ENCODE data around the gene XIAP. TPM values are rescaled to one million over a fixed set of nuclear protein-coding genes. Genes with fewer than 3 reads are reported as not detected.

The XIAP gene
- total and polyA plus RNA-seq, 9 of the 15 experiments (the other 6 are each of a cell fraction or from before 2014, with no cell fraction given): 5.7 to 40.5 (median 19.8) TPM

- no peak for TF ChIP-seq HNRNPK (IDR thresholded peaks at IDR 0.05; ENCODE audit: low read depth, low read length, poor library complexity, severe bottlenecking)
- TF ChIP-seq, protein P1, sequence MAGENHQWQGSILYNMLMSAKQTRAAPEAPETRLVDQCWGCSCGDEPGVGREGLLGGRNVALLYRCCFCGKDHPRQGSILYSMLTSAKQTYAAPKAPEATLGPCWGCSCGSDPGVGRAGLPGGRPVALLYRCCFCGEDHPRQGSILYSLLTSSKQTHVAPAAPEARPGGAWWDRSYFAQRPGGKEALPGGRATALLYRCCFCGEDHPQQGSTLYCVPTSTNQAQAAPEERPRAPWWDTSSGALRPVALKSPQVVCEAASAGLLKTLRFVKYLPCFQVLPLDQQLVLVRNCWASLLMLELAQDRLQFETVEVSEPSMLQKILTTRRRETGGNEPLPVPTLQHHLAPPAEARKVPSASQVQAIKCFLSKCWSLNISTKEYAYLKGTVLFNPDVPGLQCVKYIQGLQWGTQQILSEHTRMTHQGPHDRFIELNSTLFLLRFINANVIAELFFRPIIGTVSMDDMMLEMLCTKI (IDR thresholded peaks at IDR 0.05; ENCODE audit: partially characterized antibody): no peak
- TF ChIP-seq ZNF707 (CRISPR knock-in tag; conservative IDR thresholded peaks at IDR 0.05): no peak
- no peak for TF ChIP-seq PCBP1 (IDR thresholded peaks at IDR 0.05; ENCODE audit: low read depth, low read length, poor library complexity, severe bottlenecking)
These were observed 49.7 kb downstream of the XIAP start (continued) for GRCh38 chrX:123909523-123909922.

DNA sequence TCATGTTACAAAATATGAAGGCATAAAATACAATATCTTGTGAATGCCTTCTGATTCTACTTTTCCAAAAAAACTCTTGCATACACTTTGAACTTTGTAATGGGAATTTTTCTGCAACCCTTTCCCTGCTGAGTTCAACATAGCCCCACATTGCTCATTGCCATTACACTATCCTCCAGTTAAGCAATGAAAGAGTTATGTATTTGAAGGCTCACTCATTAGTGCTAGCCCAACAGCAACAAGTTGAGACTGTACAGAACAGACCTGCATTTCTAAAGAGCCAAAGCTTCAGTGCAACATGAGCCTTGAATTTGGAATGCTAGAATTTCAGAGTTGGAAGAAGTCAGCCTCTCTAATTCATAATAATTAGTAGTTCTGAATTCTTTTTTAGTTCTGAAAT, 57.2 kb downstream of the XIAP start:
- H2AFZ ChIP-seq (ENCODE audit: low read depth, low read length): no peak overlapping the region
- H3K9me3 ChIP-seq (replicated peaks; ENCODE audit: control insufficient read depth, insufficient read depth, low read depth, low read length): no peaks in the 10 kb centered on the region
- no peak overlapping the region for H3K27ac ChIP-seq (ENCODE audit: extremely low read depth, low read depth, low read length)
- ATAC-seq (peak; percentile 42; the same call in 1 of the 3 replicates), FAIRE-seq (no peak), DNase-seq (ENCODE audit: extremely low read depth in 1 of 4, low spot score in 3 of 4) (no peak)
- H3K79me2 ChIP-seq (ENCODE audit: control insufficient read depth, insufficient read depth, low read length): no peaks in the 10 kb centered on the region
- no peak overlapping the region for H3K9ac ChIP-seq (ENCODE audit: insufficient read depth in 1 of 2, low read depth in 2 of 2, low read length in 2 of 2)
- BruUV-seq (replicated peaks): no TSS peak
- ChIA-PET CTCF (ENCODE audit: low intra/inter-chr PET ratio) (no interaction called here), POLR2A (interaction anchor here (0.6 to 0.9 kb wide), 2 partner anchors 9 to 303 kb away, joined by 3 read pairs; no protein-coding TSS in a partner anchor)
- H3K36me3 ChIP-seq (ENCODE audit: control insufficient read depth, insufficient read depth, low read length): no peaks in the 10 kb centered on the region
- in situ Hi-C loops (cut with MboI): no loop called here
- H3K27me3 ChIP-seq (ENCODE audit: control insufficient read depth in 2 of 2, insufficient read depth in 2 of 2, low read length in 2 of 2): no peaks in the 10 kb centered on the region
- H3K9me1 ChIP-seq (ENCODE audit: control insufficient read depth, insufficient read depth, low read length): no peaks in the 10 kb centered on the region
- H3K4me3 ChIP-seq: no peak overlapping the region
- TF ChIP-seq, protein P2, sequence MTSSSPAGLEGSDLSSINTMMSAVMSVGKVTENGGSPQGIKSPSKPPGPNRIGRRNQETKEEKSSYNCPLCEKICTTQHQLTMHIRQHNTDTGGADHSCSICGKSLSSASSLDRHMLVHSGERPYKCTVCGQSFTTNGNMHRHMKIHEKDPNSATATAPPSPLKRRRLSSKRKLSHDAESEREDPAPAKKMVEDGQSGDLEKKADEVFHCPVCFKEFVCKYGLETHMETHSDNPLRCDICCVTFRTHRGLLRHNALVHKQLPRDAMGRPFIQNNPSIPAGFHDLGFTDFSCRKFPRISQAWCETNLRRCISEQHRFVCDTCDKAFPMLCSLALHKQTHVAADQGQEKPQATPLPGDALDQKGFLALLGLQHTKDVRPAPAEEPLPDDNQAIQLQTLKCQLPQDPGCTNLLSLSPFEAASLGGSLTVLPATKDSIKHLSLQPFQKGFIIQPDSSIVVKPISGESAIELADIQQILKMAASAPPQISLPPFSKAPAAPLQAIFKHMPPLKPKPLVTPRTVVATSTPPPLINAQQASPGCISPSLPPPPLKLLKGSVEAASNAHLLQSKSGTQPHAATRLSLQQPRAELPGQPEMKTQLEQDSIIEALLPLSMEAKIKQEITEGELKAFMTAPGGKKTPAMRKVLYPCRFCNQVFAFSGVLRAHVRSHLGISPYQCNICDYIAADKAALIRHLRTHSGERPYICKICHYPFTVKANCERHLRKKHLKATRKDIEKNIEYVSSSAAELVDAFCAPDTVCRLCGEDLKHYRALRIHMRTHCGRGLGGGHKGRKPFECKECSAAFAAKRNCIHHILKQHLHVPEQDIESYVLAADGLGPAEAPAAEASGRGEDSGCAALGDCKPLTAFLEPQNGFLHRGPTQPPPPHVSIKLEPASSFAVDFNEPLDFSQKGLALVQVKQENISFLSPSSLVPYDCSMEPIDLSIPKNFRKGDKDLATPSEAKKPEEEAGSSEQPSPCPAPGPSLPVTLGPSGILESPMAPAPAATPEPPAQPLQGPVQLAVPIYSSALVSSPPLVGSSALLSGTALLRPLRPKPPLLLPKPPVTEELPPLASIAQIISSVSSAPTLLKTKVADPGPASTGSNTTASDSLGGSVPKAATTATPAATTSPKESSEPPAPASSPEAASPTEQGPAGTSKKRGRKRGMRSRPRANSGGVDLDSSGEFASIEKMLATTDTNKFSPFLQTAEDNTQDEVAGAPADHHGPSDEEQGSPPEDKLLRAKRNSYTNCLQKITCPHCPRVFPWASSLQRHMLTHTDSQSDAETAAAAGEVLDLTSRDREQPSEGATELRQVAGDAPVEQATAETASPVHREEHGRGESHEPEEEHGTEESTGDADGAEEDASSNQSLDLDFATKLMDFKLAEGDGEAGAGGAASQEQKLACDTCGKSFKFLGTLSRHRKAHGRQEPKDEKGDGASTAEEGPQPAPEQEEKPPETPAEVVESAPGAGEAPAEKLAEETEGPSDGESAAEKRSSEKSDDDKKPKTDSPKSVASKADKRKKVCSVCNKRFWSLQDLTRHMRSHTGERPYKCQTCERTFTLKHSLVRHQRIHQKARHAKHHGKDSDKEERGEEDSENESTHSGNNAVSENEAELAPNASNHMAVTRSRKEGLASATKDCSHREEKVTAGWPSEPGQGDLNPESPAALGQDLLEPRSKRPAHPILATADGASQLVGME (CRISPR knock-in tag; IDR thresholded peaks at IDR 0.05): no peak
- TF ChIP-seq HBP1 (CRISPR knock-in tag; IDR thresholded peaks at IDR 0.05): no peak
- H3K4me1 ChIP-seq (replicated peaks in 1 of 2; ENCODE audit: control insufficient read depth in 2 of 2, insufficient read depth in 2 of 2, low read length in 2 of 2): no peaks in the 10 kb centered on the region
- no peak overlapping the region for H3K4me2 ChIP-seq (ENCODE audit: insufficient read depth, low read length)
- intact Hi-C loops (cut with micrococcal nuclease): no loop called here
- H4K20me1 ChIP-seq (replicated peaks; ENCODE audit: control insufficient read depth, insufficient read depth, low read length): no peaks in the 10 kb centered on the region
